Activated naive CD8-positive, alpha-beta T cell treated with anti-CD3 and anti-CD28 coated beads, Interleukin-2, amount 50 U/mL, for 24 hours (primary cell): Measurements from ENCODE around the gene CYTH1.
A peak's percentile ranks its signal among the peaks of the same experiment; 100 is the strongest.
"Not testable (repeated sequence)": the region's sequence is repeated elsewhere in the genome, so short reads cannot be mapped to it uniquely, and the experiment has no call there.

ENCODE experiments used
- ATAC-seq: fragments of 150-1000 bp; cut with Tn5 transposase; one replicate; pipeline ENCODE4 v1.10.0; 2021
- DNase-seq: peaks from one replicate; pipeline ENCODE4 v3.0.0; 2021
- H3K27ac Mint-ChIP-seq: one replicate; pipeline ENCODE4 v1.8.0; 2021; ENCODE audit warnings: mild to moderate bottlenecking, mixed read lengths
- H3K27me3 Mint-ChIP-seq: one replicate; pipeline ENCODE4 v1.8.0; 2021; ENCODE audit warnings: mixed read lengths
- H3K36me3 Mint-ChIP-seq: one replicate; pipeline ENCODE4 v1.8.0; 2021; ENCODE audit warnings: low read depth, mixed read lengths
- H3K4me1 Mint-ChIP-seq: one replicate; pipeline ENCODE4 v1.8.0; 2021; ENCODE audit warnings: mixed read lengths
- H3K4me3 Mint-ChIP-seq: one replicate; pipeline ENCODE4 v1.8.0; 2021; ENCODE audit warnings: mild to moderate bottlenecking, moderate library complexity, mixed read lengths
- H3K9me3 Mint-ChIP-seq: one replicate; pipeline ENCODE4 v1.8.0; 2021; ENCODE audit warnings: mixed read lengths

The CYTH1 gene

GRCh38 chr17:78673395-78673794 lies 108.7 kb downstream of the CYTH1 start:
- Mint-ChIP-seq H3K27me3 (no peaks in the 10 kb centered on the region), H3K27ac (peak overlapping the region; percentile 8), H3K36me3 (peaks cover 8% of the 10 kb centered on the region), H3K9me3 (no peaks in the 10 kb centered on the region), H3K4me3 (no peak overlapping the region), H3K4me1 (peaks cover 4% of the 10 kb centered on the region)
- no peak for ATAC-seq
- no peak for DNase-seq

GRCh38 chr17:78672871-78673371 lies 109.2 kb downstream of the CYTH1 start:
- DNase-seq (no peak), ATAC-seq (no peak)
- Mint-ChIP-seq H3K27me3 (no peaks in the 10 kb centered on the region), H3K4me3 (no peak overlapping the region), H3K4me1 (peaks cover 2% of the 10 kb centered on the region), H3K9me3 (no peaks in the 10 kb centered on the region), H3K36me3 (peaks cover 5% of the 10 kb centered on the region), H3K27ac (peak overlapping the region; percentile 8)

GRCh38 chr17:78672005-78672404 lies 110.1 kb downstream of the CYTH1 start:
- ATAC-seq = no peak
- no peaks in the 10 kb centered on the region for H3K9me3 Mint-ChIP-seq
- H3K4me3 Mint-ChIP-seq = no peak overlapping the region
- peaks cover 5% of the 10 kb centered on the region for H3K36me3 Mint-ChIP-seq
- DNase-seq = no peak
- no peaks in the 10 kb centered on the region for H3K27me3 Mint-ChIP-seq
- H3K27ac Mint-ChIP-seq = peak overlapping the region; percentile 37
- H3K4me1 Mint-ChIP-seq = peaks cover 1% of the 10 kb centered on the region

GRCh38 chr17:78671726-78672001 lies 110.4 kb downstream of the CYTH1 start:
- DNase-seq, H3K4me1 Mint-ChIP-seq, ATAC-seq, H3K4me3 Mint-ChIP-seq, H3K27me3 Mint-ChIP-seq, H3K36me3 Mint-ChIP-seq, H3K9me3 Mint-ChIP-seq: not testable (repeated sequence)
- H3K27ac Mint-ChIP-seq = peak overlapping the region; percentile 37

- peaks cover 10% of the 10 kb centered on the region for H3K4me1 Mint-ChIP-seq
- peak overlapping the region; percentile 8 for H3K27ac Mint-ChIP-seq
- H3K27me3 Mint-ChIP-seq = no peaks in the 10 kb centered on the region
- no peaks in the 10 kb centered on the region for H3K9me3 Mint-ChIP-seq
- no peak overlapping the region for H3K4me3 Mint-ChIP-seq
- peaks cover 9% of the 10 kb centered on the region for H3K36me3 Mint-ChIP-seq
- no peak for DNase-seq
- no peak for ATAC-seq
Measured at GRCh38 chr17:78670850-78671725, 111.0 kb downstream of the CYTH1 start.

GRCh38 chr17:78669975-78670518 lies 112.0 kb downstream of the CYTH1 start:
- no peaks in the 10 kb centered on the region for H3K27me3 Mint-ChIP-seq
- no peak for ATAC-seq
- no peak for DNase-seq
- no peaks in the 10 kb centered on the region for H3K9me3 Mint-ChIP-seq
- H3K4me1 Mint-ChIP-seq = peaks cover 21% of the 10 kb centered on the region
- H3K4me3 Mint-ChIP-seq = no peak overlapping the region
- H3K27ac Mint-ChIP-seq = no peak overlapping the region
- peaks cover 6% of the 10 kb centered on the region for H3K36me3 Mint-ChIP-seq

GRCh38 chr17:78669256-78669974 lies 112.7 kb downstream of the CYTH1 start:
- Mint-ChIP-seq H3K9me3 (no peaks in the 10 kb centered on the region), H3K4me1 (peaks cover 22% of the 10 kb centered on the region), H3K27ac (peak overlapping the region; percentile 25), H3K27me3 (no peaks in the 10 kb centered on the region), H3K4me3 (no peak overlapping the region), H3K36me3 (peaks cover 6% of the 10 kb centered on the region)
- DNase-seq (no peak), ATAC-seq (no peak)

- H3K27me3 Mint-ChIP-seq = no peaks in the 10 kb centered on the region
- H3K27ac Mint-ChIP-seq = peak overlapping the region; percentile 25
- H3K36me3 Mint-ChIP-seq = peaks cover 5% of the 10 kb centered on the region
- no peaks in the 10 kb centered on the region for H3K9me3 Mint-ChIP-seq
- H3K4me1 Mint-ChIP-seq = peaks cover 22% of the 10 kb centered on the region
- no peak overlapping the region for H3K4me3 Mint-ChIP-seq
- DNase-seq (no peak), ATAC-seq (no peak)
Measured at GRCh38 chr17:78668847-78669246, 113.2 kb downstream of the CYTH1 start.

GRCh38 chr17:78667741-78668640 lies 114.1 kb downstream of the CYTH1 start:
- H3K27me3 Mint-ChIP-seq = no peaks in the 10 kb centered on the region
- peaks cover 22% of the 10 kb centered on the region for H3K4me1 Mint-ChIP-seq
- H3K4me3 Mint-ChIP-seq = no peak overlapping the region
- no peak overlapping the region for H3K27ac Mint-ChIP-seq
- ATAC-seq = no peak
- no peak for DNase-seq
- no peaks in the 10 kb centered on the region for H3K9me3 Mint-ChIP-seq
- peaks cover 4% of the 10 kb centered on the region for H3K36me3 Mint-ChIP-seq

GRCh38 chr17:78667091-78667490 lies 115.0 kb downstream of the CYTH1 start:
- Mint-ChIP-seq H3K27ac (peak overlapping the region; percentile 71), H3K4me3 (no peak overlapping the region), H3K4me1 (peaks cover 22% of the 10 kb centered on the region), H3K36me3 (peaks cover 4% of the 10 kb centered on the region), H3K9me3 (no peaks in the 10 kb centered on the region), H3K27me3 (no peaks in the 10 kb centered on the region)
- ATAC-seq (no peak), DNase-seq (no peak)

GRCh38 chr17:78665952-78666920 lies 115.8 kb downstream of the CYTH1 start:
- DNase-seq = peak; percentile 52
- H3K4me1 Mint-ChIP-seq = peaks cover 22% of the 10 kb centered on the region
- peaks cover 4% of the 10 kb centered on the region for H3K36me3 Mint-ChIP-seq
- H3K9me3 Mint-ChIP-seq = no peaks in the 10 kb centered on the region
- H3K27ac Mint-ChIP-seq = peak overlapping the region; percentile 71
- peak; percentile 77 for ATAC-seq
- no peaks in the 10 kb centered on the region for H3K27me3 Mint-ChIP-seq
- H3K4me3 Mint-ChIP-seq = peak overlapping the region; percentile 2

- no peak for DNase-seq
- Mint-ChIP-seq H3K9me3 (no peaks in the 10 kb centered on the region), H3K36me3 (peaks cover 4% of the 10 kb centered on the region), H3K4me3 (peak overlapping the region; percentile 2), H3K4me1 (peaks cover 22% of the 10 kb centered on the region), H3K27me3 (no peaks in the 10 kb centered on the region), H3K27ac (peak overlapping the region; percentile 71)
- ATAC-seq = peak; percentile 20
Measured at GRCh38 chr17:78665387-78665951, 116.6 kb downstream of the CYTH1 start.
